IPS-11a (cell line): Measurements from ENCODE around the gene DNAJC11.
"Not testable (repeated sequence)": the region's sequence is repeated elsewhere in the genome, so short reads cannot be mapped to it uniquely, and the experiment has no call there.

ENCODE experiments used
- H3K4me3 ChIP-seq: one replicate; pipeline ENCODE4 v1.5.1; 2013; ENCODE audit warnings: low read depth, low read length, control low read depth

DNAJC11 gene

DNA sequence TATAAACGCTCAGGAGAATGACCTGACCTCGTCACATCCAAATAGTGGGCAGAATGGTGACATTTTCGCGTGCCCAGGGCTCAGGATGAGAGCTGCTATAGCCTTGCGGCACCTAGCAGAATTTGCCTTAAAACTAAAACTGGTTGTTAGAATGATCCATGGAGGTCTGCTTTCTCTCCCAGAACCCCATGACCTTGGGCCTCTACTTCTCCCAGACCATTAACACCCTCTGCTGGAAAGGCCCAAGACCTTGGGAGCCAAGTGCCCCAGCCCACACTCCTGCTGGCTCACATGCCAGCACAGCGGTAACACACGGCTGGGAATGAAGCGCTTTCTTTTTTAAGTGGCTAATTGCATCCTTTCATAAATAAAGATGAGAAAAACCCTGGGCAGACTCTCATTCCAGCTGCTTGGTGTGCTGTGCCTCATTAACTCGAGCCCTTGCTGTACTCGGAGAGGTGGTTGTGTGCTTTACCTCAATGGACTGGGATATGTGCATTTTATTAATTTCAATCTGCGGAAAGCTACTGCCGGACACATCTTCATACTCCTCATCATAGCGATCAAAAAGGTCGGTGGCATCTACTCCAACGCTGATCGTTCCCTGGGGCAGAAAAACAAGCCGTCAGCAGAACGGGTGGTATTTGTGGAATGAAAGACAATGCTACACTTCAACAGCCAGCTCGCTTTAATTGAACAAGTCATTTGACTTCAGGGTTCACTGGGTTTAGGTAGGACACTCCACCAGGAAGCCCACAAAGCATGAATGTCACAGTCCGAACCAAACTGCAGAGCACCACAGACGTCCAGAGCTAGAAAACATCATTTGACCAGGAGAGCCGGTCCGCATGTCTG lies 48.0 kb downstream of the DNAJC11 start:
- H3K4me3 ChIP-seq: no peak overlapping the region

DNA sequence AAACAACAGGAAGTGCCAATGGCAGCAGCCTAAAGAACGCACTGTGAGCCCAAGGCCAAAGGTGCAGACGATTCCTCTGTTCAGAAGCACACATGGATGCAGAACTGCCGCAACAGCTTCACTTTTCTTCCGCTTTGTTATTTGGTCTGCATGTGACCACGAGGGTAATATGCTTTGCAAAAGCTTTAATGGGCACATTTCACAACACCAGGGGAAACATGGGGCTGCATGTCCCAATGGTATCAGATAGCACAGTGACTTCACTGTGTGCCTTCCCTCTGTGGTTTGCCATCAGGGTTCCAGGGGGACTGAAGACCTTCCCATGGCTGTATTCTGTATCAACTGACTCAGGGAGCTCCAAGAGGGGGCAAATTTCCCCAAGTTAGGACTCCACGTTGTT lies 48.6 kb downstream of the DNAJC11 start:
- no peak overlapping the region for H3K4me3 ChIP-seq

DNA sequence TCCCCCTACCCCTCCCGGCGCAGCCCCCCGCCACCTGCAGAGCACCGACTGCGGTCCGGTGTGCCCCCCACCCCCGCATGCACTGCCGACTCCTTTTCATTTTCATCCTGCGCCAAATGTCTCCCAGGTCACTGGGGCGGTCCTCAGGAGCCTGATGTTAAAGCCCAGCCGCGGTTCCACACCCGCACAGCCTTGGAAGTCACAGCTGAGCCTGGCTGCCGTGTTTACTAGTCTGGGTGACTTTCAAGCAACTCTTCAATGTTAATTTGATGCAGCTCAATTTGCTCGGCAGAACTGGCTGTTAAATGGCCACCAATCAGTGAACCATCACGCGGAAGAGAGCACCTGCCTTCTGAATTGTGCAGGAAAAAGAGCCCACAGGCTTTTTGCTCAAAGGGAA lies 49.7 kb downstream of the DNAJC11 start:
- no peak overlapping the region for H3K4me3 ChIP-seq

DNA sequence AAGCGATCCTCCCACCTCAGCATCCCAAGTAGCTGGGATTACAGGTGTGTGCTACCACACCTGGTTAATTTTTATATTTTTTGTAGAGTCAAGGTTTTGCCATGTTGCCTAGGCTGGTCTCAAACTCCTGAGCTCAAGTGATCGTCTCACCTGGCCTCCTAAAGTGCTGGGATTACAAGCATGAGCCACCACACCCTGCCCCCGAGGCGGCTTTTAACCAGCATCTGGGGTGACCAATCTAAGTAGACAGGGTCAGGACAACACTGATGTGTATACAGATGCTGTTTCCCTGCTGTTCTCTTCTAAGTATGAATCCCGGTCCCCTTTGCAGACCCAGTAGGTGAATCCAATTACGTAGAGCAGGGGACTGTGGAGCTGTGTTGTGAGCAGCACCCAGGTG lies 53.1 kb downstream of the DNAJC11 start:
- no peak overlapping the region for H3K4me3 ChIP-seq

DNA sequence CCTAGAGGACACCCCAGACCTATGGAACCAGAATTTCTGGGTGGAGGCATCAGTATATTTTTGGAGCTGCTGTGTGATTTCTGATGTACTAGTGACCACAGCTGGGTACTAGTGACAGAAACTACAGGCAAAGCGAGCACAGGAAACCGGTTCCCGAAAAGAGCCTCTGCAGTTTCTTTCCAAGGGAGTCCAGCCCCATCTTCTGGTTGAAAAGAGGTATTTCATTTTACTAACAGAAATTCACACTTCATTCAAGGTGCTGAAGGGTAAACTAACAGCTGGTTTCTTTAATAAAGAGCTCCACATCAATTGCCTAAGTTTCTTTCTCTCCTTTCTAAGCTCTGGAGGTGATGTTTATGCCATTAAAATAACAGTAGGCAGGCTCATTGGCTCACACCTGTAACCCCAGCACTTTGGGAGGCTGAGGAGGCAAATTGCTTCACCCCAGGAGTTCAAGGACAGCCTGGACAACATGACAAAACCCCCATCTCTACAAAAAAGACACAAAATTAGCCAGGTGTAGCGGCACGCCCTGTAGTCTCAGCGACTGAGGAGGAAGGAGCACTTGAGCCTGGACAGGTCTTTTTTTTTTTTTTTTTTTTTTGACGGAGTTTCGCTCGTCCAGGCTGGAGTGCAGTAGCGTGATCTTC lies 55.0 kb downstream of the DNAJC11 start:
- H3K4me3 ChIP-seq: no peak overlapping the region

DNA sequence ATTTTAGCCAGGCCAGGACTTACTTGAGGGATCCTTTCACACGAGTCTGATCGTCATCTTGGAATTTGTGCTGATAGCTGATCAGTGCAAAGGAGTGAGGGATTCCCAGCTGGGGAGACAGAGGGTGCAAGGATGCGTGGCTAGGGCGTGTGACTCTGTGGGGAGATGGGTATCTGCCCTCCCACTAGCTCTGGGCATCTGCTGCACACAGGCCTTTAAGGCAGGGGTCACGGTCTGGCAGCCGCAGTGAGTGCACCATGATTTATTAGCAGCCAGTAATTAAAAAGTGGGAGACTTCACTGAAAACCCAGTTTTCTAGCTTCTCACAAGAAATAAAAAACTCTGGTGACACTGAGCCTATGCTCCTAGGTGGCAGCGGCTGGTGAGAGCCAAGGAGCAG lies 56.6 kb downstream of the DNAJC11 start:
- H3K4me3 ChIP-seq: no peak overlapping the region

DNA sequence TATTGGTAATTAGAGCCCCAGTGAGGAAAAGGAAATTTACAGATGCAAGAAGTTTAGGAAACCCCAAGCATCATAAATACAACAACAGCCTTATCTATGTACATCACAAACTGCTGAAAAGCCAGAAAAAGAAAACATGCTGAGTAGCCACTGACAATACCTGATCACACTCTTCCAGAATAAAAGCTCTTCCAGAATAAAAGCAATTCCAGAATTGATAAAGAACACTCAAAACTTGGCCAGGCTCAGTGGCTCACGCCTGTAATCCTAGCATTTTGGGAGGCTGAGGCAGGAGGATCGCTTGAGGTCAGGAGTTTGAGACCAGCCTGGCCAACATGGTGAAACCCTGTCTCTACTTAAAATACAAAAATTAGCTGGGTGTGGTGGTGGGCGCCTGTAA lies 60.7 kb downstream of the DNAJC11 start:
- H3K4me3 ChIP-seq: not testable (repeated sequence)

DNA sequence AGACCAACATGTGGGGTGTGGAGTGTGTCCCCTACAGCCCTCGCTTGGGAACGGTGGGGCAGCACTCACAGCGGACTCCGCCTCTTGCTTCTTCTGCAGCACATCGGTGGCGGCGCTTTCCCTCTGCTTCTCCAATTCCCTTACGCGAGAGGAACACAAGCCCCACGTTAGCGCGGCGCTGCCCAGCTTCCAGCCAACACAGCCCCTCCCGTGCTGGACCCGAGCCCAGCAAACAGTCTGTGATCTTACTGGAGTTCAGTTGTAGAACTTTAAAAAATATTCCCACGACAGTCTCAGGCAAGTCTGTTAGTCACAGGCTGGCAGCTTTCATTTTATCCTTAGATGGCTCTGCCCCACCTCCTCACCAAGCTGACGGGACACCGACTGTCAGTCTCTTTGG lies 63.4 kb downstream of the DNAJC11 start:
- no peak overlapping the region for H3K4me3 ChIP-seq

DNA sequence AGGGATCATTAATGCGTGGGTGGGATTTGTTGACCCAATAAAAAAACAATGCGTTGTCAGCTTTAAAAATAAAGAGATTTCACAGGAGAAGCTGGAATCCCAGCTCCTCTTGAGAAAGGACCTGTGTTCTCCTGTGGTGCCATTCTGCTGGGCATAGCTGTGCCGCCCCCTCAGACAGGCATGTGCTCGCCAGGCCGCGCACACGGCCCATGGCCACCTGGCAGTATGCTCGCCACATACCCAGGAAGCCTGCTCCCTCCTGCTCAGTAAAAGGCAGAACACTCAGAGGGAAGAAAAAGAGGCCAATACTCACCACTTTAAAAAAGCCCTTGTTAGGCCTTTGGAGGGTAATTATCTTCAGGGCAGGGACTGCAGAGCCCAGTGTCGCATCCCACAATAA lies 63.8 kb downstream of the DNAJC11 start:
- H3K4me3 ChIP-seq: no peak overlapping the region

DNA sequence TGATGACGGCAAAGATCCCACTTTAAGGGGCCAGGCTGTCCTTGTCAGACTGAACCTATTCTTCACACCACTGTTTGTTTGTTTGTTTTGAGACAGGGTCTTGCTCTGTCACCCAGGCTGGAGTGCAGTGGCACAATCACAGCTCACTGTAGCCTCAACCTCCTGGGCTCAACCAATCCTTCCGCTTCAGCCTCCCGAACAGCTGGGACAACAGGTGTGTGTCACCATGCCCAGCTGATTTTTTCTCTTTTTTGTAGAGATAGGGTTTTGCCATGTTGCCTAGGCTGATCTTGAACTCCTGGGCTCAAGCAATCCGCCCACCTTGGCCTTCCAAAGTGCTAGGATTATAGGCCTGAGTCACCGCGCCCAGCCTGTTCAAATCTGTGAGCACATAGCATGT lies 64.8 kb downstream of the DNAJC11 start:
- not testable (repeated sequence) for H3K4me3 ChIP-seq

DNA sequence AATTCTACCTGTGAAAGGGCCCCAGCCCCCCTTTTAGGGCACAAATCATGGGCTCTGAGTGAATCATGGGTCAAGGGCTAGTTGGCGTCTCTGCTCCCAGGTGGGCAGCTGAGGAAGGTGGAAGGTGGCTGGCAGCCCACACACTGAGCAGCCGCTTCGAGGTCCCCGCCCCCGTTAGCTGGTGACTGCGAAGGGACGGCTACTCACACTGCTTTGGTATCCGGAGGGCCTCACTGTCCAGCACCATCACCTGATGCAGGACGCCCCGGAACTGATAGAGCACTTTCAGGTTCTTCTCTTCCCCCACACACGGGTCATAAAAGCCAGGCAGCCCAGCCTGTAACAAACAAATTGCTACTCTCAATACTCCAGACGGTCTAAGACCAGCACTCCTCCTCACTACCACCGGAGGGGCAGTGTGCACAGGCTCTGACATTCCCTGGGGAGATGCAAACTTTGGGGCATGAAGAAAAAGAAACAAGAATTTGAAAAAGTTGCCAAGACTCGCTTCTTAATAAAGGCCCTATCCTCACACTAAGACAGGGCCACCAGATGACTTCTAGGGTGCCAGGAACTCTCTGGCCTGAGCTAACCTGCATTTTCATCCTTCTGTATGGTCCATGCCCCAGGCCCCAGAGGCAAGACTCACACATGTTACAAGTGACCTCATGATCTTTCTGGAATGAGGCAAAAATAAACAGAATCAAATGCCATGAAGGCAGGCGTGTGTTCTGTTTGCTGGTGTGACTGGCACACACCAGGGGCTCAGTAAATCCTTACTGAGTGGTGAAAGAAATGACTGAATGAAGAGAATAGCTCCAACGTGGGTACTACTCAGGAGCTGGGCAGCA lies 65.5 kb downstream of the DNAJC11 start:
- no peak overlapping the region for H3K4me3 ChIP-seq

DNA sequence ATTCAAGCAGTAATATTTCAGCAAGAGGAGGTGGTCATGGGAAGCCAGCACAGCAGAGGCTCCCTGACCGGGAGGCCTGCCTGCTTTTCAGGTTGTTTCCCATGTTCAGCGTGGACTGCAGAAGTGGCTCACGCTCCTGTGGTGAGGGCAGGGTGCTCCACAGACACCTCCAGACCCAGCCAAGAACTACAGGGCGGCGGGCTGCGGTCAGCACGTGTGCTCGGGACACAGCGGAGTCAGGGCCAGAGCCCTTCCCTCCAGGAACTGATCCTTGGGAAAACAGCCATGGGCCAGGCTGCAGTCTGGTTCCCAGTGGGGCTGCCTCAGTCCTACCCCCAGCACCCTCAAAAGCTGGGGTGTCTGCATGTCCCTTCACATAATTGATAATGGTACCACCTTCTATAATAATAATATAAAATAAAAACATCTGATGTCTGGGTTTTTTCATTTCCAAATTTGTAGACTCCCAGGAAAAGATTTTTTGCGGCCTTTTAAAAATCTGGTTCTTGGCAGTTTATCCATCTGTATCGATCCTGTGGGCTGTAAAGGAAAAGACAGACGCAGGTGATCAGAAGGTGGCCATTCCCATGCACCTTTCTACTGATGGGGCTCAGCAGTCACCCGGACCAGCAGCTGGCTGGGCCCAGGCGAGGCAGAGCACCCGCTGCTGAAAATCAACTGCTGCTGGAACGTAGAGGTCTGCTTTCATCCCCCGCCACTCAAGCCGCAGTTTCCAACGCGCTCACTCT lies 66.3 kb downstream of the DNAJC11 start:
- no peak overlapping the region for H3K4me3 ChIP-seq

DNA sequence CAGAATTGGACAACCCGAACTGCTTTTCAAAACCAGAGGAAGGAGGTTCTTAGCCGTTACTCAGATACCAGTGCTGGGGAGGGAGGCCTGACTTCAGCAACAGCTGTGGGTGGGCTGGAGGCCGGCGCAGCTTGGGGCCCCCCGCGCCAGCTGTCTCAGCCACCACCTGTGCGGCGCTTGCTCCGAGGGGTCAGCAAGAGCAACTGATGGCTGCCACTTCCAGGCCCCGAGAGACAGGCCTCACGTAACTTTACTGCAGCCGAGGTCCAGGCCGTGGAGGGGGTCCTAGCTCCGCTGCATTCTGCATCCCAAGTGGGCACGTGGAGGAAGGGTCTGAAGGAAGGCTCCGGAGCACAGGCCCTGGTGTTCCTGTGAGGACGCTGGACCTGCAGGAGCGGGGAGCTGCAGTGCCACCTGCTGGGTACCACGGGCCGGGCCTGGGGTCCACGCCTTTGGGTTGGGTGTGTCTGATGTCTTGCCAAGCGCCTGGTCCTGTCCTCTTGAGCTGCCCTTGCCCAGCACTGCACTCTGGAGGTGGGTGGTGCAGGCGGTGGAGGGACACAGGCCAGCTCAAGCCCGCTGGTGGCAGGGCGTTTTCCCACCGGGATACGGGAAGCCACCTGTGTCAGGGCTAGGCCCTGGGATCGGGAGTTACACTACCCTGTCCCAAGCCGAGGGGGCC lies 67.1 kb downstream of the DNAJC11 start:
- H3K4me3 ChIP-seq: no peak overlapping the region

DNA sequence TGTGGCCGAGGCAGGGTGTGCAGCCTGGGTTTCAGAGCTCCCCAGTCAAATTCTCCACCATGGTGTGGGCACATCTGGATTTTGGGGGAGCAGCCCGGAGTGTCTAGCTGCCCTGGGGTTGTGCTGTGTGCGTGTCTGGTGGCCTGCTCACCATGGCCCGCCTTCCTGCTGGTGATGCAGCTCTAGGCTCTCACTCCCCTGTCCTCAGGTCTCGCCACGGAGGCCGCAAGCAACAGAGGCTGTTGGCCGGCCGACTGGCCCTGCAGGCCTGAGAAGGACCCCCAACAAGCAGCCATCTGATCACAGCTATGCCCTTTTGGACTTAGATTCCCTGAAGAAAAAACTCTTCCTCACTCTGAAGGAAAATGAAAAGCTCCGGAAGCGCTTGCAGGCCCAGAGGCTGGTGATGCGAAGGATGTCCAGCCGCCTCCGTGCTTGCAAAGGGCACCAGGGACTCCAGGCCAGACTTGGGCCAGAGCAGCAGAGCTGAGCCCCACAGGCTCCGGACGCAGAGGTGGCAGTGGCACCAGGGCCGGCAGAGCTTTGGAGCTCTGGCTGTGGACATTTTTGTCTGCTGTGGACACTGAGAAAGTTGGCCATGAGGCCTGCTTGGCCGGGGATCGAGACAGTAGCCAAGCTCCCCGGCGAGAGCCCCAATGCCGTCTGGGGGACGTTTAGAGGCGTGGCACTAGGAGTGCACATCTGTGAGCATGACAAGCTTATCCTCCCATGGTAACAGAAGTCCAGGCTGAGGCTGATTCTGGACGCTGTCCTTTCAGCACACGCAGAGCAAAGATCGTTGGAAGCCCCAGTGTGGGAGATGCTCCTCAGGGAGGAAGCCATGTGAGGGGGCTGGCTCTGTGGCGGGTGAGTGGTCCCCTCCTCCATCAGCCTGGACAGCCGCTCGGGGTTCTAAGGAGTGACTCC lies 68.8 kb downstream of the DNAJC11 start:
- no peak overlapping the region for H3K4me3 ChIP-seq

DNA sequence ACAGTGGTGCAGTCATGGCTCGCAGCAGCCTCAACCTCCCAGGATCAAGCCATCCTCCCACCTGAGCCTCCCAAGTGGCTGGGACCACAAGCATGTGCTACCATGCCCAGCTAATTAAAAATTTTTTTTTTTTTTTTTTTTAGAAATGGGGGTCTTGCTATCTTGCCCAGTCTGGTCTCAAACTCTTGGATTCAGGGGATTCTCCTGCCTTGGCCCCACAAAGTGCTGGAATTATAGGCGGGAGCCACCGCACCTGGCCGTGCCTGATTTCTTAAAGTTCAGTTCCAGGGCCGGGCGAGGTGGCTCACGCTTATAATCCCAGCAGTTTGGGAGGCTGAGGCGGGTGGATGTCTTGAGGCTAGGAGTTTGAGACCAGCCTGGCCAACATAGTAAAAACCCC lies 70.6 kb downstream of the DNAJC11 start:
- H3K4me3 ChIP-seq: no peak overlapping the region

DNA sequence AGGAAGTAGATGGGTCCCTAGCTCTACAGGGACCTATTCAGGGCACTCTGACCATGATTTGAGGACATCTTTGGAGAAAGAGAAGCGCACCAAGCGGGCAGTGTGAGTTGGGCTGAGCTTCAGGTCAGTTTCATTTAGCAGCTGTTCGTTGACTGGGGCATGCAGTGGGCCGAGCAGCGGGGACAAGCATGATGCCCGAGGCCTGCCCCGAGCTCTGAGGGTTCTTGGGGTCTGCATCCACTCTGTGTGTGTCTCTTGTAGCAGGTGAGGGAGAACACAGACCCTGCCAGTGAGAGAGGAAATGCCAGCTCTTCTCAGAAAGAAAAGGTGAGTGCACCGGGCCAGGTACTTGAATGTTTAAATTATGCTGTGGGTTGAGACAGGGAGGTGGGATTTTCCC lies 71.6 kb downstream of the DNAJC11 start:
- no peak overlapping the region for H3K4me3 ChIP-seq

DNA sequence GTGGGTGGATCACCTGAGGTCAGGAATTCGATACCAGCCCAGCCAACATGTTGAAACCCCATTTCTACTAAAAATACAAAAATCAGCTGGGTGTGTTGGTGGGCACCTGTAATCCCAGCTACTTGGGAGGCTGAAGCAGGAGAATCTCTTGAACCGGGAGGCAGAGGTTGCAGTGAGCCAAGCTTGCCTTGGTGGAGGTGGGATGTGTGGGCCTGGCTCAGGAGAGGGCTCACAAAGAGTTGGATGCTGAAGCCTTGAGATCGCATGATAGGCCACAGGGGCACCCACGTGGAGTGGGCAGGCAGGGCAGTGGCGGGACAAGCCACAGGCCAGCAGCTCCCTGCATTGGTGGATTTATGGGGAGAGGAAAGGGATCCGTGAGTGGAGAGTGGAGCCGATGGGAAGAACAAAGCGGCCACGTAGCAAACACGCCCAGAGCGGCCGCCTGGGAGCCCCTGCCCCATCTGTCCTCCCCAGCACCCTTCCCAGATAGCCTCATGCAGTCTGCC lies 72.6 kb downstream of the DNAJC11 start:
- H3K4me3 ChIP-seq: no peak overlapping the region

DNA sequence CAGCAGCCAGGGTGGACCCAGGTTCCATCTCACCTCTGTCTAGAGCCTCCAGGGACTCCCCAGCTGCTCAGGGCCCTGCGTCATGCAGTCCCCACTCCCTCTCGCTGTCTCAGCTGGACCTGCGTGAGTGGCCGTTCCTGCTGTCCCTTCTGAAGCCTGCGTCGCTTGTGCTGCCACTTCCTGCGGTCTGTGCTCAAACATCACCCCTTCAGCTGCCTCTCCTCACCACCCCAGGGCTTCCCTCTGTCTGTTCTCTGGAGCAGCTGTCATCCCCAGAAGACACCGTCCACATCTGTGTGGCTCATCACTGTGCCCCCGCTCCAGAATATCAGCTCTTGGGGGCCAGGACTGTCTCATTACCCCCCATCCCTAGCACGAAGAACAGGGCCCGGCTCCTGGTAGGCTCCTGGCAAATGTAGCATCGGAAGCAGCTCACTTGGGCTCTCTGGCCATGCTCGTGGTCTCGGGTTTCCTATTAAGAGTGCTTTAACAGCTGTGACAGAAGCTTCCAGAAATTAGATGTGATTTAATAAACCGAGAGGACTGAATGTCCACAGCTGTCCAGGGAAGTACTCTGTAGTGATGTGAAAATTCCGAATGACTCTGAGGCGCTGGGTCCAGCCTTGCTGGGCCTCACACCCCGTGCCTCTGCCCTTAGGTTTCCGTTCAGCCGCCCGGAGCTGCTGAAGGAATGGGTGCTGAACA lies 73.6 kb downstream of the DNAJC11 start:
- H3K4me3 ChIP-seq: no peak overlapping the region

DNA sequence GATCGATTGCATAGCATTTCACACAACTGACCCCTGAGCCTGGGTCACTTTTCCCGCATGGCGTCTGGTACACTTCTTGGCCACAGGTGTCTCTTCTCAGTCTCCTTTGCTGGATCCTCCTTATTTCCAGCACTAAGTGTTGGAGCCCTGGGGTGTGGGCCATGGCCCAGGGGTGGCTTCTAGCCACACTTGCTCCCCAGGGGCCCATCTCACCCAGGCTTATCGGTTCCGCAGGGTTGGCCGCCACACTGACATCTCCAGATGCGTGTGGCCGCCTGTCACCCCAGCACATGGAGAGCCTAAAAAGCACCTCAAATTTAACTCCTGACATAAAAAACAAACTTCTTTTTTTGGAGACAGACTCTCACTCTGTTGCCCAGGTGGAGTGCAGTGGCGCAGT lies 74.6 kb downstream of the DNAJC11 start:
- no peak overlapping the region for H3K4me3 ChIP-seq
